ENCODE data around the gene PAN3.

The PAN3 gene

GRCh38 chr13:28326056-28326455 is 187.7 kb downstream of the PAN3 start:
- H3K4me3 ChIP-seq (ENCODE audit: low read depth, low read length) = no peak overlapping the region
- TF ChIP-seq MYC (IDR thresholded peaks at IDR 0.05; ENCODE audit: low read depth, low read length) = no peak
- no peak for DNase-seq (ENCODE audit: low read depth)

GRCh38 chr13:28327373-28328270 is 189.3 kb downstream of the PAN3 start:
- no peak overlapping the region for H3K4me3 ChIP-seq (ENCODE audit: low read depth, low read length)
- TF ChIP-seq MAX (IDR thresholded peaks at IDR 0.05; ENCODE audit: low read depth, low read length) (0 out of 2 replicates have a peak, but pooled peaks have one; percentile 14), POLR2A (IDR thresholded peaks at IDR 0.05; ENCODE audit: extremely low read depth, insufficient read length) (no peak)

GRCh38 chr13:28328271-28328607 is 189.9 kb downstream of the PAN3 start:
- TF ChIP-seq MYC (IDR thresholded peaks at IDR 0.05; ENCODE audit: low read depth, low read length) (no peak), MAX (IDR thresholded peaks at IDR 0.05; ENCODE audit: low read depth, low read length) (no peak), CTCF (IDR thresholded peaks at IDR 0.05; ENCODE audit: low read depth, low read length) (no peak), POLR2A (IDR thresholded peaks at IDR 0.05; ENCODE audit: extremely low read depth, insufficient read length) (no peak)
- no peak for DNase-seq (ENCODE audit: low read depth)
- H3K4me3 ChIP-seq (ENCODE audit: low read depth, low read length) = no peak overlapping the region

More at GRCh38 chr13:28327373-28328270, 189.3 kb downstream of the PAN3 start:
- no peak for DNase-seq (ENCODE audit: low read depth)

GRCh38 chr13:28329395-28330158 is 191.2 kb downstream of the PAN3 start:
- H3K4me3 ChIP-seq (ENCODE audit: low read depth, low read length) = no peak overlapping the region
- no peak for TF ChIP-seq MYC (IDR thresholded peaks at IDR 0.05; ENCODE audit: low read depth, low read length)
- TF ChIP-seq CTCF (IDR thresholded peaks at IDR 0.05; ENCODE audit: low read depth, low read length) = no peak
- TF ChIP-seq MAX (IDR thresholded peaks at IDR 0.05; ENCODE audit: low read depth, low read length) = no peak
- no peak for TF ChIP-seq POLR2A (IDR thresholded peaks at IDR 0.05; ENCODE audit: extremely low read depth, insufficient read length)
- DNase-seq (ENCODE audit: low read depth) = peak; percentile 43

GRCh38 chr13:28333204-28333881 is 195.0 kb downstream of the PAN3 start:
- no peak for TF ChIP-seq CTCF (IDR thresholded peaks at IDR 0.05; ENCODE audit: low read depth, low read length)
- TF ChIP-seq MAX (IDR thresholded peaks at IDR 0.05; ENCODE audit: low read depth, low read length) = no peak
- TF ChIP-seq POLR2A (IDR thresholded peaks at IDR 0.05; ENCODE audit: extremely low read depth, insufficient read length) = no peak
- TF ChIP-seq MYC (IDR thresholded peaks at IDR 0.05; ENCODE audit: low read depth, low read length) = no peak
- DNase-seq (ENCODE audit: low read depth) = no peak
- no peak overlapping the region for H3K4me3 ChIP-seq (ENCODE audit: low read depth, low read length)

- no peak for DNase-seq (ENCODE audit: low read depth)
- H3K4me3 ChIP-seq (ENCODE audit: low read depth, low read length) = no peak overlapping the region
- no peak for TF ChIP-seq MYC (IDR thresholded peaks at IDR 0.05; ENCODE audit: low read depth, low read length)
- TF ChIP-seq CTCF (IDR thresholded peaks at IDR 0.05; ENCODE audit: low read depth, low read length) = no peak
- no peak for TF ChIP-seq POLR2A (IDR thresholded peaks at IDR 0.05; ENCODE audit: extremely low read depth, insufficient read length)
- no peak for TF ChIP-seq MAX (IDR thresholded peaks at IDR 0.05; ENCODE audit: low read depth, low read length)
Observed at GRCh38 chr13:28336193-28336657, 197.9 kb downstream of the PAN3 start.
